ENCODE results near the gene SERAC1.

Gene SERAC1

GRCh38 chr6:158078320-158078719 is 89.7 kb downstream of the SERAC1 start:
- no peak for TF ChIP-seq GATA3 (IDR thresholded peaks at IDR 0.05; ENCODE audit: low read depth, low read length)
- TF ChIP-seq GATA2 (IDR thresholded peaks at IDR 0.05; ENCODE audit: low read depth, low read length), result no peak

GRCh38 chr6:158077676-158078075 is 90.4 kb downstream of the SERAC1 start:
- TF ChIP-seq GATA2 (IDR thresholded peaks at IDR 0.05; ENCODE audit: low read depth, low read length) (no peak), GATA3 (IDR thresholded peaks at IDR 0.05; ENCODE audit: low read depth, low read length) (no peak)

- no peak for TF ChIP-seq GATA3 (IDR thresholded peaks at IDR 0.05; ENCODE audit: low read depth, low read length)
- no peak for TF ChIP-seq GATA2 (IDR thresholded peaks at IDR 0.05; ENCODE audit: low read depth, low read length)
Measured at GRCh38 chr6:158076548-158076947, 91.5 kb downstream of the SERAC1 start.

GRCh38 chr6:158073776-158074175 is 94.3 kb downstream of the SERAC1 start:
- 0 out of 2 replicates have a peak, but pooled peaks have one; percentile 37 for TF ChIP-seq GATA2 (IDR thresholded peaks at IDR 0.05; ENCODE audit: low read depth, low read length)
- no peak for TF ChIP-seq GATA3 (IDR thresholded peaks at IDR 0.05; ENCODE audit: low read depth, low read length)

GRCh38 chr6:158072083-158072721 is 95.9 kb downstream of the SERAC1 start:
- TF ChIP-seq GATA2 (IDR thresholded peaks at IDR 0.05; ENCODE audit: low read depth, low read length), result no peak
- no peak for TF ChIP-seq GATA3 (IDR thresholded peaks at IDR 0.05; ENCODE audit: low read depth, low read length)

- TF ChIP-seq GATA3 (IDR thresholded peaks at IDR 0.05; ENCODE audit: low read depth, low read length) (no peak), GATA2 (IDR thresholded peaks at IDR 0.05; ENCODE audit: low read depth, low read length) (no peak)
Measured at GRCh38 chr6:158071121-158072082, 96.7 kb downstream of the SERAC1 start.

GRCh38 chr6:158070513-158070912 is 97.5 kb downstream of the SERAC1 start:
- TF ChIP-seq GATA3 (IDR thresholded peaks at IDR 0.05; ENCODE audit: low read depth, low read length), result no peak
- no peak for TF ChIP-seq GATA2 (IDR thresholded peaks at IDR 0.05; ENCODE audit: low read depth, low read length)

- TF ChIP-seq GATA3 (IDR thresholded peaks at IDR 0.05; ENCODE audit: low read depth, low read length) (no peak), GATA2 (IDR thresholded peaks at IDR 0.05; ENCODE audit: low read depth, low read length) (no peak)
Measured at GRCh38 chr6:158069800-158070195, 98.3 kb downstream of the SERAC1 start.

- TF ChIP-seq GATA2 (IDR thresholded peaks at IDR 0.05; ENCODE audit: low read depth, low read length) (no peak), GATA3 (IDR thresholded peaks at IDR 0.05; ENCODE audit: low read depth, low read length) (no peak)
Measured at GRCh38 chr6:158068893-158069799, 98.9 kb downstream of the SERAC1 start.

- TF ChIP-seq GATA3 (IDR thresholded peaks at IDR 0.05; ENCODE audit: low read depth, low read length) (no peak), GATA2 (IDR thresholded peaks at IDR 0.05; ENCODE audit: low read depth, low read length) (no peak)
Measured at GRCh38 chr6:158068156-158068892, 99.7 kb downstream of the SERAC1 start.

GRCh38 chr6:158067436-158068015 is 100.5 kb downstream of the SERAC1 start:
- no peak for TF ChIP-seq GATA2 (IDR thresholded peaks at IDR 0.05; ENCODE audit: low read depth, low read length)
- no peak for TF ChIP-seq GATA3 (IDR thresholded peaks at IDR 0.05; ENCODE audit: low read depth, low read length)

- TF ChIP-seq GATA3 (IDR thresholded peaks at IDR 0.05; ENCODE audit: low read depth, low read length) (no peak), GATA2 (IDR thresholded peaks at IDR 0.05; ENCODE audit: low read depth, low read length) (no peak)
Measured at GRCh38 chr6:158066136-158066781, 101.8 kb downstream of the SERAC1 start.

Measured in SH-SY5Y (cell line).